GM12873 (cell line): ENCODE results near the gene SOAT2.

ENCODE experiments used
- CTCF ChIP-seq: IDR thresholded peaks from 2 replicates; pipeline ENCODE4 v1.5.1; 2012; ENCODE audit warnings: low read depth, mild to moderate bottlenecking, moderate library complexity, low read length, control low read depth; ENCODE audit not compliant: insufficient read depth; ENCODE audit errors: missing control alignments

SOAT2 gene, protein sequence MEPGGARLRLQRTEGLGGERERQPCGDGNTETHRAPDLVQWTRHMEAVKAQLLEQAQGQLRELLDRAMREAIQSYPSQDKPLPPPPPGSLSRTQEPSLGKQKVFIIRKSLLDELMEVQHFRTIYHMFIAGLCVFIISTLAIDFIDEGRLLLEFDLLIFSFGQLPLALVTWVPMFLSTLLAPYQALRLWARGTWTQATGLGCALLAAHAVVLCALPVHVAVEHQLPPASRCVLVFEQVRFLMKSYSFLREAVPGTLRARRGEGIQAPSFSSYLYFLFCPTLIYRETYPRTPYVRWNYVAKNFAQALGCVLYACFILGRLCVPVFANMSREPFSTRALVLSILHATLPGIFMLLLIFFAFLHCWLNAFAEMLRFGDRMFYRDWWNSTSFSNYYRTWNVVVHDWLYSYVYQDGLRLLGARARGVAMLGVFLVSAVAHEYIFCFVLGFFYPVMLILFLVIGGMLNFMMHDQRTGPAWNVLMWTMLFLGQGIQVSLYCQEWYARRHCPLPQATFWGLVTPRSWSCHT

GRCh38 chr12:53102883-53103807 is at the start of gene SOAT2:
SOAT2 (plus strand) TSS chr12:53103486; CDS start chr12:53103578, 92 bp downstream.
- no peak for TF ChIP-seq CTCF

DNA sequence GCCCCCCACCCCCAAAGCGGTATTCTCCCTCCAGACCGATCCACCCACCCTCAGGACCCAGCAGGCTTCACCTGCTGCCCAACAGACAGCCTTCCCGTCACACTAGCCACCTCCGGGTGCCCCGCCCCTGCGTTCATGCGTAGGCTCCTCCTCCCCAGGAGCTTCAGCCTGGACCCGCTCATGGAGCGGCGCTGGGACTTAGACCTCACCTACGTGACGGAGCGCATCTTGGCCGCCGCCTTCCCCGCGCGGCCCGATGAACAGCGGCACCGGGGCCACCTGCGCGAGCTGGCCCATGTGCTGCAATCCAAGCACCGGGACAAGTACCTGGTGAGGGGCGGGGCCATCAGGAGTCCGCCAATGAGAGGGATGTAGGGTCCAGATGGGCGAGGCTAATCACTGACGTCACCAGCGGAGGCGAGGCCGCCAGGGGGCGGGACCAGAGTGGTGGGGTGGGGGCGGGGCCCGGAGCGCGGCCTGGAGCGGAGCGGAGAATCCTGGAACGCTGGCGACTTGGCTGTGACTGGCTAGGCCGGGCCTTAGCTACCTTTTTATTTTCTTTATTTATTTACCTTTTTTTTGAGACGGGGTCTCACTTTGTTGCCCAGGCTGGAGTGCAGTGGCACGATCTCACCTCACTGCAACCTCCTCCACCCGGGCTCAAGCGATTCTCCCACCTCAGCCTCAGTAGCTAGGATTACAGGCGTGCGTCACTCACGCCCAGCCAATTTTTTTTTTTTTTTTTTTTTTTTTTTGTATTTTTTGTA is 49.0 kb upstream of the SOAT2 start:
- TF ChIP-seq CTCF: no peak

DNA sequence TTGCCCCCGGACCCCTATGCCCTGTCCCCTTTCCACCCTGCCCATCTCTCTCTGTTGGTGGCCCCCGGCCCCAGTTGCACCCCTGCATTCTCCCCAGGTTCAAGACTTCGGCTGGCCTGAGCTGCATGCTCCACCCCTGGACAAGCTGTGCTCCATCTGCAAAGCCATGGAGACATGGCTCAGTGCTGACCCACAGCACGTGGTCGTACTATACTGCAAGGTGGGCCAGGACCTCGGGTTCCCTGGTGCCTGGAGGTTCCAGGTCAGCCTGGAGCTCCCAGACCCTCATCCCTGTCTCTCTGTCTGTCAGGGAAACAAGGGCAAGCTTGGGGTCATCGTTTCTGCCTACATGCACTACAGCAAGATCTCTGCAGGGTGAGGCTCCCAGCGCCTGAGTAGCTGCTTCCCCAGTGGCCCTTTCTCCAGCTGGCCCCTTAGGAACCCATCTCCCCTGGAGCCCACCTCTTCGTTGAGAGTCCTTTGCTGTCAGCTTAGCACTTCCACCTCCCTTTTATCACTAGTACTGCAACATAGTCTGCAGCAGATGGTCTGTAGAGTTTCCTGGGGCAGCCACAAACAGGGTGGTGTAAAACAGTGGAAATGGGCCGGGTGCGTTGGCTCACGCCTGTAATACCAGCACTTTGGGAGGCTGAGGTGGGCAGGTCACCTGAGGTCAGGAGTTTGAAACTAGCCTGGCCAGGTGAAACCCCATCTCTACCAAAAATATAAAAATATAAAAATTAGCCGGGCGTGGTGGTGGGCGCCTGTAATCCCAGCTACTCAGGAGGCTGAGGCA is 47.6 kb upstream of the SOAT2 start:
- no peak for TF ChIP-seq CTCF

GRCh38 chr12:53056296-53056695 is 47.0 kb upstream of the SOAT2 start:
- TF ChIP-seq CTCF: no peak

GRCh38 chr12:53056901-53057300 is 46.4 kb upstream of the SOAT2 start:
- no peak for TF ChIP-seq CTCF

DNA sequence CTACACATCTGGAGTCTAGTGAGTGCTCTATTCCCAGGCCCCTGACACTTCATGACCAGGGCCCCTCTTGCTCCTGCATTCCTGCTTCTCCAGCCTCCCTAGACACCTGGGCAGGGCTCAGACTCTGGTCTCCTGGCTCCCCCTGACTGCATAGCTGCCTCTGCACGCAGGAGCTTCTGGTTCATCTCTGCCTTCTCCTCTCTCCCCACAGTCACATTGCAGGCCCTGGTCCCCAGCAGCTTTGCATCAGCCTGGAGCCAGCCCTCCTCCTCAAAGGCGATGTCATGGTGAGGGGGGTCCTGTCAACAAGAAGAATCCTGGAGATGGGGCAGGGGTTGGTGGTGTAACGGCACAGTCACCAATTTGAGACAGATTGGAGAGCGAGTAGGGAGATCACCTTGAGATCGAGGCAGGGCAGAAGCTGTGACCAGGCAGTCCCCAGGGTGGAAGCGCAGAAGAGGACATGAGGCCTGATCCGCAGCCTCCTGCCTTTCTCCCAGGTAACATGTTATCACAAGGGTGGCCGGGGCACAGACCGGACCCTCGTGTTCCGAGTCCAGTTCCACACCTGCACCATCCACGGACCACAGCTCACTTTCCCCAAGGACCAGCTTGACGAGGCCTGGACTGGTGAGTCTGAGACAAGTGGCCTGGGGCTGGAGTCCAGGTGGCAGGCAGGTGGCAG is 45.3 kb upstream of the SOAT2 start:
- TF ChIP-seq CTCF: no peak
